DMS53 (cell line): Measurements from ENCODE around the gene ZNF407.

Experiments
- DNase-seq: peaks from one replicate; lab custom pipeline; 2025; lab: John Stamatoyannopoulos, UW

ZNF407 gene

DNA sequence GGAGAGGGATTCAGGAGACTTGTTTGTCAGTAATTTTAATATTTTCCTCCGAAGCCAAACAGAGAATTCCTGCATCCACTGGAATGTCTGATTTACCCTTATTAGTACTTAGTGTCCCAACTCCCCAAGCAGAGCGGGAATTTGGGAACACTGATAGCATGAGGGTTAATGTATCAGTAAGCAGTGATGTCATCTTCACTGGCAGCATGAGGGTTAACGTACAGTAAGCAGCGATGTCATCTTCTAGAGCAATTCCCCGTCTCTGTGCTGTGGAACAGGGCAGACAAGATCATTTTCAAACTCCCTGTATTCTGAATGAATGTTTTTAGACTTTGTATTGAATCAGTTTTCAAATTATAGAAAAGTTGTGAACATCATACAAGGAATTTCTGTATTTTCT is 228.9 kb downstream of the ZNF407 start:
- DNase-seq, result no peak

DNA sequence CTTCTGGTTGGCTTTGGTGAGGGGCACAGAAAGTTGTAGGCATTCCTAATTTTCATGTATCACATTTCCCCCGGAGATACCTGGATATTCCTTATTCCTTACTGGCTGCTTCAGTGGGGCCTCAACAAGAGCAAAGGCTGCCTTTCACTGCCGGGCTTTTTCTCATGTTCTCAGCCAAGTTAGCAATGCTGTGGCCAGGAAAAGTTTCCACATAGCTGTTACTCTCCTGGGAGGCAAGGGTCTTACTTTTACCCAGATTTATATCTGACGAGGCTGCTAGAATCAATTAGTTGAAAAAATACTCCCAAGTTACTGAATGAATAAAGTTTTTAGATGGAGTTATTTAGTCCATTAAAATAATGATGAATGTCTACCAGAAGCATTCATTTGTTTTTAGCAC is 230.5 kb downstream of the ZNF407 start:
- DNase-seq, result no peak

DNA sequence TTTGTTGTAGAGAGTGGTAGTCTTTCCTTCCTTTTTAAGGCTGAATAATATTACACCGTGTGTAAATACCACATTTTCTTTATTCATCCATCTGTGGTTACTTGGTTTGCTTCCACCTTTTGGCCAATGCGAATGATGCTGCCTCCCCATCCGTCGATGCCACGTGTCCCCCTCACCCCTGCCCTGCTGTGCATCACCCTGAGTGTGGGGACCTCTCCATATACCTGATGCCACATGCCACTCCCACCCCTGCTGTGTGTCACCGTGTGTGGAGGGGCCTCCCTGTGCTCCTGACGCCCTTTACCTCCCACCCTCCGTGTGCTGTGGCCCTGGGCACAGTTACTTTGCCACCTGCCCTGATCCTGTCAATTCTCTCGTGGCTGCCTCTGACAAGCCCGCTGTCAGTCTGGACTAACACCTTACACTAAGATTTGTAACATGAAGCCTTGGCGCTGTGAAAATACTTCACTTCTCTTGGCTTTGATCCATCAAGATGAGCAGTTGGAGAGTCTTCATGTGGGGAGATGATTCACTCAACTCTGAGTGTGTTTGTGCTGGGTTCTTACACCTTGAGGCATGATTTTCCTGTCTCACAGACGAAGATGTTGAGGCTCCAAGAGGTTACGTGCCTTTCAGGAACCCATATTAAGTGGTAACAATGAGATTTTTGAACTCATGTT is 234.0 kb downstream of the ZNF407 start:
- peak; percentile 29 for DNase-seq

DNA sequence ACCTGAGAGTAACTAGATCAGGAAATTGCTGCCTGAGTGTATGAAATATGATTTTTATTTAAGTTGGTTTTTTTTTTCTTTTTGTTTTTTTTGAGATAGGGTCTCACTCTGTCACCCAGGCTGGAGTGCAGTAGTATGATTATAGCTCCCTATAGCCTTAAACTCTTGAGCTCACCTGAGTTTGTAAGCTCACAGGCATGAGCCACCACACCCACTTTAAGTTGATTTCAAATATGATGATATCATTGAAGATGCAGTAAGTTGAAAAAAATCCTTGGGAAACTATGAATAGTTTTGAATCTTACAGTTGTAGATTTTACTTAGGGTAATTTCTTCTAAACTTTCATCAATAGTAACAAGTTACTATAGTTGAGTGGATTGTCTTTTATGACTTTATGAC is 234.7 kb downstream of the ZNF407 start:
- no peak for DNase-seq

DNA sequence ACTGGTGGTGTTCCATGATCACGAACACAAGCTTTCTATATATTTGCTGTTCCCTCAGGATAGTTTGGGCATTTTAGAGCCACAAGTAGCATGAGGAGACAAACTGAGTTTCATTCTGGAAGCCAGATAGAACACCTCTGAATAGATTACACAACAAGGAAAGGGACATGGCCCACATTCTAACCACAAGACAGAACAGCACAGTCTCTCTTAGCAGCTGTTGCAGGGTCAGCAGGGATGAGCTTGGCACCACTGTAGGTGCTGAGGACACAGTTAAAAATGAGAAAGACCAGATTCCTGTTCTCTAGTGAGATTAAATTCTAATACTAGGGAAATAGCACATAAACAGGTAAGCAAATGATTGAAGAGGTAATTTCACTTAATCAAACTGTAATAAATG is 235.3 kb downstream of the ZNF407 start:
- no peak for DNase-seq

DNA sequence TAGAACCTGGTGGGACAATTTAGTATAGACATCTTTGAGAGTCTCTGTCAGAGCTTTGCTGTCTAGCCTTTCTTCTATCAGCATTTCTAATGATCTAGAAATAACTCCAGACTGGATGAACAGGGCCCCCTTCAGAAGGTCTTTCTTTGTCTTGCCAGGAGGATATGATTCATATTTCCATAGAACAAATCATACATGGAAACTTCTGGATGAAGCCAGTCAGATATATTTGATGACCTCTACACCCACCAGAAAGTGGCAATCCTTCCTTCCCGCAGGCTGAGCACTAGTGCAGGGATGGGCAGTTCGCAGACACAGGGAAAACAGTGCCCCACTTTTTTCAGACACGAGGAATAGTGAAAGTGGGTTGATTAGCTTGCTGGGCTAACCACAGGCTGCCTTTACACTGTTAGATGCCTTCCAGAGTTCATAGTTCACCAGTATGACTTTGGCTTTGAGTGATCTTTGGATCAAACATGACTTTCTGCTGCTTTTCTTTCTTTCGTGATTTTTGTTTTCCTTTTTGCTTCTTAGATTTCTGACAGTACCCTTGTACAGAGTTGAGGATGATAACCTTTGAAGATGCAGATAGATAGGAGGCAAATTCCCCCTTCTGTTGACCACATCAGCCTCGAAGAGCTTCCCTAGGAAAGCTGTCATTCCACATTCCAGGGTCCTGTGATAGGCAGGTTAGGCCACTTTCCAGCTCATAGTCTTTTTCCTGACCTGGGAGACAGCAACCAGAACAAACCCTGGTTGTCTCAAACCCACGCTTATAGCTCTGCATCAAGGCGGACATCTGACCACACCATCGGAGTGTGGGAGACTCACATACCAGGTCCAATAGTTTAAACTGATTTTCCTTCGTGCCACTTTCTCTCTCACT is 237.0 kb downstream of the ZNF407 start:
- DNase-seq, result no peak

DNA sequence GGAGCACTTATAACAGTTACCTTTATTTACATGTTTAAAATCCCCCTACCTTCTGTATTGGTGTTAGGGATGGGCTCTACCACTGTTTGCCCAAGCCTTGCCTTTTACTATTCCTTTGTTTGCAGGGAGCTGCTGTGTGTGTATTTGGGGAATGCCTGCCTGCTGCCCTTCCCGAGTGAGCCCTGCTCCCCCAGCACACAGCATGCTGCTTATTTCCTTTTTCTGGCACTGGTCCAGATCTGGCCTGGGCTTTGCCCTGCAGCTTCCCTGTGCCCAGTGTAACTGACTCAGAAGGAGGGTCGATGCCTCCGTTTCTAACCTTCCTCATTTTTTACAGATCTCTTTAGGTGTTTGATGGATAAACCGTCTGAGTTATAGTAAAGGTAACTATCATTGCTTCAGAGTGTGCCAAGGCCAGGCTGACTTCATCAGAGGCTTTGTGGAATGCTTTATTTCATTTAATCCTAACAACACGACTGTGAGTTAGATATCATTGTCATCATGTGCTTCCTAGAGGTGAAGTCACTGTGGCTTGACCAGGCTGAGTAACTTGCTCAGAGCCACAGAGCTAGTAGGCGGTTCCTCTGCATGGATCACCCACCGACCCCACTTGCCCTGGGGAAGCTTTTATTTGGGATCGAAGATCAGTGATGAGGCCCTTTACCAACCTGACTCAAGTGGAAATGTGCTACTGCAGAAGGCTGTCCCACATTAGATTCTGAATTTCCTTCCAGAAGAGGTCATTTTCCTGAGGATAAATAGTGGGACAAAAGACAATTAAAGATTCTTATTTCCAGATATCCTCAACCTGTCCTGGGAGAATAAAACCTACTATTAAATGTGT is 238.8 kb downstream of the ZNF407 start:
- peak; percentile 43 for DNase-seq

DNA sequence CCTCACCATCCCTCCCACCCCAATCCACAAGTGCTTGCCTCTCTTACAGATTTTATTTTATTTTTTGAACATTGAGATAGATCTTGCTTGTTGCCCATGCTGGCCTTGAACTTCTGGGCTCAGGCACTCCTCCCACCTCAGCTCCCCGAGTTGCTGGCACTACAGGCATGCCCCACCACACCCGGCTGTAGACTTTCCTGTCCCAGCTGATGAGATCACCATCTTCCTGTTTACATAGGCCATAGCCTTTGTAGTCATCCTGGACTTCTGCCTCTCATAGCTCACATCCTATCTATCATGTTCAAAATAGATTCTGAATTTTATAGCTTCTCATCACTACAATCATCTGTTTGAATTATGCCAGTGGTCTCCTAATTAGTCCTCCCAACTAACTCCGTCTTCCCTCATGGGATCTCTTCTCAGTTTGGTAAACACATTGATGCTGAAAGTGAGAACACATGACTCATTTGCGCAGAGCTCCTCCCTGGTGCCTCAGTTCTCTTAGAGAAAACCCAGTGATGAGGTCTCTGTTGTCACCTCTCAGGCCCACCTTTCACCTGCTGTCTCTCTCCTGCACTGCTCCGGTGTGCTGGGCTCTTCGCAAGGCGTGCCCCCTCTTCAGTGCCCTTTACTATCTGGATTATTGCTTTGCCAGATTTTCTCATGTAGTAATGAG is 243.0 kb downstream of the ZNF407 start:
- DNase-seq, result peak; percentile 88

DNA sequence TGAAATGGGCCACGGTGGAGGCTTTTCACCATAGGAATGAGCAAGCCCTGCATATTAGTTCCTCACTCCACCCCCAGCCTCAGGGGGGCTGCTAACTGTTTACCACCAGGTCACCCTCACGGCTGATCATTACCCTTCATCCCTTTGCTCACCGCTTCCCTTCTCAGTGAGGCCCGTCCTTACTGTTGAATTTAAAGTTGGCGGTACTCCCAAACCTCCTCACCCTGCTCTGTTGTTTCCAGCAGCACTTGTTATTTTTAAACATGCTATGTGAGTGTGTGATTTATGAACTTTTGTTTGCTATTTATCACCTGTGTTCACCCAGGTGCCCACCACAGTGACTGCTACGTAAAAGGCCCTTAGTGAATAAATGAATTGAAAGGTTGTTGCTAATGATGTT is 243.6 kb downstream of the ZNF407 start:
- DNase-seq, result no peak

DNA sequence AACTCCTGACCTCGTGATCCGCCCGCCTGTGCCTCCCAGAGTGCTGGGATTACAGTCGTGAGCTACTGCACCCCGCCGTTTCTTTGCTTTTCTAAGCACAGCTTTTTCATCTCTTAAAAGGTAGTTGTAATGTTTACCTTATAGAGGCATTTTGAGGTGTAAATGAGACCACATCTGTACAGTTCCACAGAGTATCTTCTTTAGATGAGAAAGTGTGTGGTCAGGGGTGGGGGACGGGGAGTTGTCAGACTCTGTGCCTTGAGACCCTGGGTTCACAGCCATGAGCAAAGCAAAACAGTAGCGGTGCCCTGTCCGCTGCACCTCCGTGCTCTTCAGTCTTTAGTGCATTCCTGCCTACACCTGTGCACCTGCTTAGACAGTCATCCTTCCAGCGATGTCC is 251.6 kb downstream of the ZNF407 start:
- no peak for DNase-seq

DNA sequence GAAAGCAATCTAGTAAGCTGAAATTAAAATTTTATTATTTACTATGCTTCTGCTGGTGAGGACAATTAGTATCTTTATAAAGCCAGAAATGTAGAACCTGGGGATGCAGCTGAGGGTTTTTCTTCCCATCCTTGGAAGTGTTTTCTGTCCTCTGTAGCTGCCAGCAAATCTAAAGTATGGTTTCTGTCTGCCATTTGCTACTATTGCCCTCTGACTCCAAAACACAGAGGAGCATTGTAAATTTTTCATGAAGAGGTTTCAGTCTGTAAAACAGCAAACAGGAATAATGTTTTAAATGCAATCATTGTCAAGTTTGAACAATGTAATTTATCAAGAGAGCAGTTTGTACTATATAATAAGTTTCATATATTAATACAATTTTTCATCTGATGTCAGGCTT is 258.8 kb downstream of the ZNF407 start:
- no peak for DNase-seq

DNA sequence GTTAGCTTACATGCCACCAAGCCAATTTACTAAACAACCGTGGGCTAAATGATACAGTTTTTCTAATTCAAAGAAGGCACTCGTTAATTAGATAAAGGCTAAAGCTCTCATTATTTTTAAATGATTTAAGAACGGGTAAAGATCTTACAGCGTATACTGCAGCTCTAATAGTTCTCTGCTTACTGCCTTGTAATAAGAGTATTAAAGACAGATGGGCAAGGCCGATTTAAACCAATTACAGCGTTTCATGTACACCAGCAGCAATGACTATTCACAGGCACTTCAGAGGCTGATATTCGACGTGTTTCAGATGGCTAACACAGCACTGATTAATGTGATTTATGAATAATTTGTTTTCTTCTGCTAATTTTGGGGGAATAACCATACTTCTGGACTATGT is 259.3 kb downstream of the ZNF407 start:
- DNase-seq, result no peak

DNA sequence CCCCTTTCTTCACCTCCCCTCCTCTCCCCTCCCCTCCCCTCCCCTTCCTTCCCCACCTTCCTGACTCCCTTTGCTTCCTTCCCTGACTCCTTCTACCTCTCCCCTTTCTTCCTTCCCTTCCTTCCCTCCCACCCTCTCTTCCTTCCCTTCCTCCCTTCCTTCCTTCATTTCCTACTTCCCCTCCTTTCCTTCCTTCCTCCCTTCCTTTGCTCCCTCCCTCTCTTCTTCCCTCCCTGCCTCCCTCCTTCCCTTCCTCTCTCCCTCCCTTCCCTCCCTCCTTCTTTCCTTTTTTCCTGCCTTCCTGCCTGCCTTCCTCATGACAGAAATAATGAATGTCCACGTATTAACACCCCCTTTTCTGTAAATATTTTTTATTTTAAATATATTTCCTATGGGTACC is 260.2 kb downstream of the ZNF407 start:
- DNase-seq, result no peak

DNA sequence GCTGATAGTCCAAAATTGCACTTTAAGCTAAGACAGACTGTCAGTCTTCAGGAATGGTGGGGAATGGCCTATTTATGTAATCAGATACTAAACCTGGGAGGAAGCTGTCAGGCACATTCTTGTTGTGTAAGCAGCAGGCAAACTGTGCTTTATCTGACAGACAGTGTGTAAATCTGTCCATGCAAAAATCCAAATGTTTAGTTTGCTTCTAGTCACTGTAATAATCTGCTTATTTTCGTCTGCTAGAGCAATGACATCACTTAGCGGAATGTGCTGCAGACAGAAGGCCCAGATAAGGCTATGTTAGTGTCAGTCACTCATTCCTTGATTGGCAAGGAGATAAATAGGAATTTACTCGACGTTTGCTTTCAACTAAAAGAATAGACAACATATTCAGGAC is 263.5 kb downstream of the ZNF407 start:
- no peak for DNase-seq

DNA sequence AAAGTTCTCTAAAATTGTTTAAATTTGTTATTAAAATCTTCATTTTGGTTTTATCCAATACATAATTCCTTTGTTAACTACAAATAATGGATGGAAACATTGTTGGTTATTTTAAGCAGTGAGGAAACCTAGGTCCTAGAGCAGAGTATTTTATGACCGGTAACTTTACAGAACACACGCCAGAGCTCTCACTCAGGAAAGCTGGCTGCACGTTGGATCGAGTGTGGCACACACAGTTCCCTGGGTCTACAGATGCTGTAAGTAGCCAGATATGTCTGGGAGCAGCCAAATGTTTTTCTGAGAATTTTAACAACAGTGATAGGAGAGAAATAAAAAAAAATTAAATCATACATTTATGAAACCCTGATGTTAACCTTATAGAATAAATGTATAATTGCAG is 264.4 kb downstream of the ZNF407 start:
- DNase-seq, result no peak

DNA sequence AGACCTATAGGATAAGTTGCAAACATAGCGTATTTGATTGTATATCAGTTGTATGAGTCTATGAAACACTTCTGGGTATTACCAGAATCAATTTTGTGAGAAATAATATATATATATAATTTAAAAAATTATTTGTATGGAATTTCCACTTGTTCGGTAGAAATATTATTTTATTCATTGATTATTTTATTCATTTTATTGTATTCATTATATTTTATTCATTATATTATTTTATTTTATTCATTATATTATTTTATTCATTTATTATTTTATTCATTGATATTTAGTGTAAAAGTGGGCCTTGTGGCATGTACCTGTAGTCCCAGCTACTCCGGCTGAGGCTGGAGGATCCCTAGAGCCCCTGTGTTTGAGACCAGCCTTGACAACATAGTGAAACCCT is 268.9 kb downstream of the ZNF407 start:
- DNase-seq, result no peak

DNA sequence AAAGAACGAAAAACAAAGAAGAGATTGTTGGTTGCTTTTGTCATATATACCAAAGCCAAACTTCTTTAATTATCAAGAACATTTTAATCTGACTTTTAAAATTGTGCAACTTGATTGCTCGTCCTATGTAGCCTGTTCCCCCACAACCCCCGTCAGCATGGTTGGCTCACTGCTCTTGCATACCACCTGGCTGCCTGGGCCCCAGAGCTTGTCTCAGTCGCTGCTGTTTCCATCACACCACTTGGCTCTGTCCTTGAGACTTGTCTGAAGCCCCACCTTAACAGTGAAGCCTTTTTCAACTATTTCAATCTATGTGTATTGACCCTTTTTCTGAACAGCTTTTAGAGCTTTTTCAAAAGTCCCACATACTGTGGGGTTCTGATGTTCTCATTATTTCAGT is 270.8 kb downstream of the ZNF407 start:
- DNase-seq, result no peak

DNA sequence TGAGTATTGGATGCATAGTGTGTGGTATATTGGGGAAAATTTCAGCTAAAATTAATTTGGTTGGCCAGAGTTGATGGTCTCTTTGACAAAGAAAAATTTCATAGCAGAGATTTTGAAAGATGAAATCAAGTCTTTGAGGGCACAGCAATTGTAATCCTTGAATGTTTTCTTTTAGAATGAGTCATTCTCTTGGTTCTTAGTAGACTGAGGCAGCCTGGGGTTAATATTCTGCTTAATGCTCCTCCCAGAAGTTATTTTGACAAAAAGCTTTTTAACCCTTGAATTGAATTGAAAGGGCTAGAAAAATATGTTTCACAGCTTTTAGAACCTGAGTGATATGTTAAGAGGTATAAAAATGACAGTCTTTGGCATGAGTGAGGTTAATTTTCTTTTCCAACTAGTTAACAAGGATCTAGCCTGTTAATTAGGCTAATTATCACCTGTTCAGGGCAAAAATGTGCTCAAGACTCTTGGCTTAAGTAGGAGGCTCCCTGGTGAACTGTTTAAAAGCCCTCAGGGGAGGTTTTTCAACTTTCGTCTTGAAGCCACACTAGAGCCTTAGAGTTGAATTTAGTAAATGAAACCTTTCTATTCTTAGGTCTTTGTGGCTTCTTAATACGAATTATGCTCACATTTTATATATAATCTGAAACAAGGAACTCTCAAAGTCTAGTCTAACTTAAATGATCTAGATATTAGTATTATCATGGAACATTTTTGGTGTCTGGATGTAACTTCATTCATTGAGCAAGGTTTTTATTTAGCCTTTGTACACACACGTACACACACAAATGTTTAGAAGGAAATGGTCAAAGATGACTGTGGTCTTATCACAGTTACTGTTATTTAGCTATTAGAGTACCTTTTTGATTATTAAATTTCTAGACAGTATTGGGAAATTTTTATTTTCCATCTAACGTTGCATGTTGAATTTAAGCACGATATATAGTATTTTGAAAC is 272.5 kb downstream of the ZNF407 start:
- no peak for DNase-seq

DNA sequence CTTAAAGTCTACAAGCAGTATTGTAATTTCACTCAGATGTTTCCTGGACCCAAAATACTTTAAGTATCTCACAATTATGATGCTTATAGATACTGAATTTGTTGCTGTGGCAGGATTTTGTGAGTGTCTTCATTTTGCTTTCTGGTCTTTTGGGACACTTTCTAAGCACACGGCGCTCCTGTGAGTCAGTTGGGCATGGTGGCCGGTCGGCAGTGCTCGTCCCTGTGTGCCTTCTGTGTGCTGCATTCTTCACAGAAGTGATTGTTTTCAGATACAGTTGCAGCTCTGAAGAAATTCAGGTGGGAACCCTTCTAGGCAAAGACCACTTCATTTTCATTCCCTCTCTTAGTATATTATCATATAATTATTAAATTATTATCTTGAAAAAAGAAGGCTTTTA is 273.3 kb downstream of the ZNF407 start:
- DNase-seq, result no peak

DNA sequence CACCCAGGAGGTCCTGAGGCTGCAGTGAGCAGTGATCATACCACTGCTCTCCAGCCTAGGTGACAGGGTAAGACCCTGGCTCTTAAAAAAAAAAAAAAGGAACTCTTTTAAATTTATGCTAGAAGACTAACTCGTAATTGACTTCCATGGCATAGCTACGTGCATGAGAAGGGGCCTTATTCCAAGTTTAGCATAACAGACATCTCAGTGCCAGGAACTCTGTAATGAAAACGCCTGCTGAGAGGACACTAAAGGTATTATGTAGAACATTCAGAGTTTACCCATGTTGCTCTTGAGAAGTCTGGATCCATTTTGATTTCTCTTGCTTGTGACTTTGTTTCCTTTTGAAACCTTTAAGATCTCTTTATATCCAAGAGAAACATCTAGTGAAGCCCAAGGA is 276.0 kb downstream of the ZNF407 start:
- DNase-seq, result no peak

DNA sequence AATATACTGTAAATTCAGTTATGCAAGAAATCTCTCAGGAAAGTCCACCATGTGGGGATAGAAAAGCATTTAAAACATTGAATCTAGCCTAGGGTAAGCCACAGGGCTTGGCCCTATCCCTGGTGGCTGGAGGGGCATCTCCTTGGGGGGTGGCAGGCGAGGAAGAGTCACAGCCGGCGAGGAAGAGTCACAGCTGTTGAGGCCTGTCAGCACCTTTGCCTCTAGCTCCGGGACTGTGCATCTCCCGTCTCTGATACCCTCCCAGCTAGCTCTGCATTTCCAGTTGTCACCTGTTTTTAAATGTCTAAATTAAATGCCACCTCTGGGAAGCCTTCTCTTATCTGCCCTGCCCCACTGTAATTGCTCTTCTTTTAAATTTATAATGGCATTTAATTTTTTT is 276.7 kb downstream of the ZNF407 start:
- DNase-seq, result no peak
